Activated CD8-positive, alpha-beta T cell treated with anti-CD3 and anti-CD28 coated beads for 36 hours (primary cell): ENCODE measurements around the gene F10. TPM values are rescaled to one million over a fixed set of nuclear protein-coding genes. Genes with fewer than 3 reads are reported as not detected.

Experiments used
- ATAC-seq: fragments of 200-7000 bp; cut with Tn5 transposase; one replicate; pipeline ENCODE4 v1.10.0; 2021; ENCODE audit warnings: mild to moderate bottlenecking, moderate library complexity
- CTCF ChIA-PET: fragments of 350-600 bp; sonication (Branson Sonifier 250); formaldehyde crosslinking; loops from one replicate; lab custom pipeline; 2021; ENCODE audit warnings: antibody characterized with exemption; lab: Charles Lee
- POLR2A ChIA-PET: fragments of 350-600 bp; sonication (Branson Sonifier 250); formaldehyde crosslinking; loops from one replicate; lab custom pipeline; 2021; ENCODE audit warnings: antibody characterized with exemption; lab: Charles Lee
- DNase-seq: peaks from one replicate; pipeline ENCODE4 v3.0.0-alpha.2; 2020
- H3K27ac Mint-ChIP-seq: one replicate; pipeline ENCODE4 v1.8.0; 2021; ENCODE audit warnings: mild to moderate bottlenecking, mixed read lengths
- H3K27me3 Mint-ChIP-seq: one replicate; pipeline ENCODE4 v1.8.0; 2021; ENCODE audit warnings: mixed read lengths
- H3K36me3 Mint-ChIP-seq: one replicate; pipeline ENCODE4 v1.8.0; 2021; ENCODE audit warnings: low read depth, mixed read lengths
- H3K4me1 Mint-ChIP-seq: one replicate; pipeline ENCODE4 v1.8.0; 2021; ENCODE audit warnings: low read depth, mixed read lengths
- H3K4me3 Mint-ChIP-seq: one replicate; pipeline ENCODE4 v1.8.0; 2021; ENCODE audit warnings: mild to moderate bottlenecking, moderate library complexity, mixed read lengths
- H3K9me3 Mint-ChIP-seq: one replicate; pipeline ENCODE4 v1.8.0; 2021; ENCODE audit warnings: mixed read lengths
- CTCF ChIP-seq: fragments of 200-600 bp; IDR thresholded peaks from one replicate; pipeline ENCODE4 v1.8.0; 2022; ENCODE audit warnings: antibody characterized with exemption, mild to moderate bottlenecking
- intact Hi-C: fragments of 100-400 bp; cut with micrococcal nuclease; formaldehyde crosslinking; loops from one replicate; pipeline ENCODE4 v1.10.0; 2022
- total RNA-seq, 2 experiments: library from RNA; stranded (reverse); gene quantifications; one replicate each; pipeline ENCODE4 v1.2.3, GENCODE V29; 2021

F10 gene
- total RNA-seq, 2 experiments from 2014 or later: not detected

DNA sequence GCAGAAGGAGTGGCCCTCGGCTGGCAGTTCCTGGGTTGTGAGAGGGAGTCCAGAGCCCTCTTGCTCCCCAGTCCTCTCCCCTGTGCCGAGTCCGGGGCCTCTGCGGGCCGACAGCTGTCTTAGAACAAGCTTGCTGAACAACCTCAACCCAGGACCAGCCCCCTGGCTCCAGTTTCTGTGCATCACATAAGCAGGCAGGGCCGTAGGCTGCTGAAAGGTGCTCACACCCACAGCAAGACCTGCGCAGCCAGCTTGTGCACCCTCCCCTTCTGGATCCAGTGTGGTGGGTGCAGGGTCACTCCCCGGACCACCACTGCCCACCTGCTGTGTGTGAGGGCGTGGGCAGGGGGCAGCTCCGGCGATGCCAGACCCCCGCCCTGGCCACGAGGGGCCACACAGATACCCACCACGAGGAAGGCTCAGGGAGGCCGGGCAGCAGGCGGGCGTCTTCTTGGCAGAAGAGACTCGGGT lies 42.2 kb upstream of the F10 start:
- H3K4me1 Mint-ChIP-seq: no peaks in the 10 kb centered on the region
- H3K27me3 Mint-ChIP-seq: no peaks in the 10 kb centered on the region
- H3K27ac Mint-ChIP-seq: no peak overlapping the region
- ChIA-PET POLR2A (no interaction called here), CTCF (no interaction called here)
- intact Hi-C loops: no loop called here
- DNase-seq (no peak), ATAC-seq (no peak)
- H3K4me3 Mint-ChIP-seq: no peak overlapping the region
- no peak for TF ChIP-seq CTCF
- no peaks in the 10 kb centered on the region for H3K9me3 Mint-ChIP-seq
- no peaks in the 10 kb centered on the region for H3K36me3 Mint-ChIP-seq

DNA sequence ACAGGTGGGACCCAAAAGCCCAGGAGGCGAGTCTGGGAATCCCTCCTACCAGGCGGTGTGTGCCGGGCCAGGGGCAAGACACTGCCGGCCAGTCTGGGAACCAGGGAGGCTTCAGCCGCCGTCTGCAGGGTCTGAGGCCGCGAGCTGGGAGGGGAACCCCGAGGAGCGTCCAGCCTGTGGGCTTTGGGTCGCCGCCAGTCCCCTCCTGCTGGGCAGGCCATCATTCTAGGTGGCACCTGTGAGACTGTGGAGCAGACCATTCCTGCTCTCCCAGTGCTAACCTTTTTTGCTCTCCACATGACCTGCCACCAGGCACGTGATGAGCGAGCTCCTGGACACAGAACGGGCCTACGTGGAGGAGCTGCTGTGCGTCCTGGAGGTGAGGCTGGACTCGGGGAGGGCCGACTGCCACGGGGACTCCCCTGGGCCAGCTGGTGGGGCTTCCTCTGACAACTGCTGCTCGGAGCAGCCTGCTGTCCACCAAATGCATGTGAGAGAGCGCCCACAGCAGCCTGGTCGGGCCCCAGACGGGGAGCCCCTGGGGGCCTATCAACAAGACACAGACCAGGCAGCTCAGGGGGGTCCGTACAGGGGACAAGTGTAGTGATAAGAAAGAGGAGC lies 41.6 kb upstream of the F10 start:
- intact Hi-C loops: no loop called here
- H3K27me3 Mint-ChIP-seq: no peaks in the 10 kb centered on the region
- H3K27ac Mint-ChIP-seq: no peak overlapping the region
- ATAC-seq (no peak), DNase-seq (no peak)
- TF ChIP-seq CTCF: no peak
- H3K36me3 Mint-ChIP-seq: no peaks in the 10 kb centered on the region
- no peaks in the 10 kb centered on the region for H3K4me1 Mint-ChIP-seq
- no peaks in the 10 kb centered on the region for H3K9me3 Mint-ChIP-seq
- H3K4me3 Mint-ChIP-seq: no peak overlapping the region
- POLR2A ChIA-PET: no interaction called here
- CTCF ChIA-PET: no interaction called here

DNA sequence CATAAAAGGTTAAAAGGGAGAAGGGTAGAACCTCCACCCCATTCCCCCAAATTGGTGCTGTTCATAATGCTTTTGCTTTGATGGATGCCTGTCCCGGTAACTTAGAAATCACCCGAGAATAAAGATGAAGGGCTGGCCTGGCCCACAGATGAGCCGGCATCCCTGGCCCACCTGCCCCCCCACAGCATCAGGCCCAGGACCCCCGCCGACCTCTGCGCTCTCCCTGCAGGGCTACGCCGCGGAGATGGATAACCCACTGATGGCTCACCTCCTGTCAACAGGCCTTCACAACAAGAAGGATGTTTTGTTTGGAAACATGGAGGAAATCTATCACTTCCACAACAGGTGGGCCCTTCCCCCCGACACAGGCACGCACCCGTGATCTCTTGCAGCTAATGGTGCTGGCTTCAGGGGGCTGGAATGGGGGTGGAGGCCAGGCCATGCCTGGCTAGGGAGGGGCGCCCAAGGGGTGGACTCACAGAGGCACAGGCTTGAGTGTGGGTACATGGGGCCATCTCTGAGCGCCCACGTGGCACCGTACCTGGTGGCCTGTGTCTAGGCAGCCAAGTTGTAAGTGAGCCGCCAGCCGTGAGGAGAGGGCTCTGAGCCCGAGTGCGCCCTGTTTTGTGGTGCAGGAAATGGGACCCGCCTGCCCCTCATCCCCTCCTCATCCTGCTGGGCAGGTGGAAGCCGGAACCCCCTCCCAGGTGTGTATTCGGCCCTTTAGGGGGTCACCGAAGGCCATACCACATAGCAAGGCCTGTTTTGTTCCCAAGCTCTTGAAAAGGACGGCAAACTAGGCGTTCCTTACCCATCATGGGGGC lies 40.2 kb upstream of the F10 start:
- Mint-ChIP-seq H3K27ac (no peak overlapping the region), H3K36me3 (no peaks in the 10 kb centered on the region), H3K9me3 (no peaks in the 10 kb centered on the region), H3K27me3 (no peaks in the 10 kb centered on the region), H3K4me3 (no peak overlapping the region), H3K4me1 (no peaks in the 10 kb centered on the region)
- intact Hi-C loops: no loop called here
- ATAC-seq (no peak), DNase-seq (no peak)
- POLR2A ChIA-PET: no interaction called here
- no peak for TF ChIP-seq CTCF
- CTCF ChIA-PET: no interaction called here

DNA sequence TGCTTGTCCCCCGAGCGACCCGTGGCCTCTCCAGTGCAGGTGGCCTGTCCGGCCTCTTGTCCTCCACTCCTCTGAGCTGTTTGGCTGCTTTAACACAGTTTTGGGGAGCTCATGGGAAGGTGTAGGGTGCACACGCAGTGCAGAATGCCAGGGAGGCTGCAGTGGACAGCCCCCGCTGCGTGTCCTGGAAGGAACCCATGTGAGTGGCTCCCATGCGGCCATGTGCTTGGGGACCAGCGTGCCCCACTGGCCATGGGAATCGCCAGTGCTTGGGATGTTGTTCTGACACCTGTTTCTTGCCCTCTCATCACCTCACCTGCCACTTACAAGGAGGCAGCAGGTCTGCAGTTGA lies 39.6 kb upstream of the F10 start:
- CTCF ChIA-PET: no interaction called here
- no peaks in the 10 kb centered on the region for H3K9me3 Mint-ChIP-seq
- intact Hi-C loops: no loop called here
- POLR2A ChIA-PET: interaction anchor here (0.9 kb wide), 1 partner anchor 9 kb away, joined by 3 read pairs; no protein-coding TSS in a partner anchor
- TF ChIP-seq CTCF: no peak
- H3K4me1 Mint-ChIP-seq: no peaks in the 10 kb centered on the region
- no peaks in the 10 kb centered on the region for H3K27me3 Mint-ChIP-seq
- no peak for DNase-seq
- H3K27ac Mint-ChIP-seq: no peak overlapping the region
- no peak for ATAC-seq
- H3K4me3 Mint-ChIP-seq: no peak overlapping the region
- H3K36me3 Mint-ChIP-seq: no peaks in the 10 kb centered on the region

- POLR2A ChIA-PET: interaction anchor here (0.9 kb wide), 1 partner anchor 10 kb away, joined by 3 read pairs; no protein-coding TSS in a partner anchor
- H3K9me3 Mint-ChIP-seq: no peaks in the 10 kb centered on the region
Observed at GRCh38 chr13:113083402-113084061, 39.1 kb upstream of the F10 start.

More at GRCh38 chr13:113083402-113084061, 39.1 kb upstream of the F10 start:
- Mint-ChIP-seq H3K4me1 (no peaks in the 10 kb centered on the region), H3K27me3 (no peaks in the 10 kb centered on the region), H3K36me3 (no peaks in the 10 kb centered on the region), H3K4me3 (no peak overlapping the region), H3K27ac (no peak overlapping the region)
- DNase-seq: no peak
- TF ChIP-seq CTCF: no peak
- CTCF ChIA-PET: no interaction called here
- ATAC-seq: no peak
- intact Hi-C loops: no loop called here
